Left forelimb (tissue), 1 donor: Measurements from ENCODE around the gene SPATA20.

Source experiments
- DNase-seq: peaks from one replicate; pipeline ENCODE4 v3.0.0-alpha.2; 2018; ENCODE audit warnings: low spot score

Gene SPATA20

DNA sequence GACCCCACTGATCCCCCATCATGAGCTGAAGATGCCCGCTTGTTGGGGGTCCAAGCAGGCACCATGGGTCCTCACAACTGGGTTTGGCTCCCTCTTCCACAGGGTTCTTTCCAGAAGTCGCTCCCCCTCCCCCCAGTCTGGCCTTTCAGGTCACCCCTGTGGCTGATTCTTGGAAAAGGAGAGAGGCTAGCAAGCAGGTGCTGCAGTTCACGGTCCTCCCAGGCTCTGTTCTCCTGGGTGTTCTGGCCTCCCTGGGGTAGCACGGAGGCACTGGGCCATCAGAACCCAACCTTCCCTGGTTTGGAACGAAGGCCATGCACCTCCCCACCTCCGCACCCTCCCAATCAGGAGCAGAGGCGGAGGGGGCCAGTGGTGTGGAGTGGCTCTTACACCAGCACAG is 32.4 kb downstream of the SPATA20 start:
- DNase-seq = no peak

DNA sequence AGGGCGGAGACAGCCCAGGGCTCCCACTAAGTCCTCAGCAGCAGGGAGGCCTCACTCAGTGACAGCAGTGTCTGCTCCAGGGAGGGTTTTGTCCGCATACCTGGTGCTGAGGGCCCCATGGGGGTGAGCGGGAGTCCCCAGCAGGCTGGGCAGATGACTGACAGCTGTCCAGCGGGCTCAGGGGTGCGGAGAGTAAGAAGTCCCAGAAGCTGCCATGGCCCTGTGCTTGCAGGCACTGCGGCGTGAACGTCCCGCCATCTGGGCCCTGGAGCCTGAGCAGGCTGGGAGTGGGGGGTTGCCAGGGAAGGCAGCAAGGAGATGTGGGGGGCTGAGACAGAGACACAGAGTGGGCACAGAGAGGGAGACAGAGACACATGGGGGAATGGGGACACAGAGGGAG is 33.7 kb downstream of the SPATA20 start:
- DNase-seq = no peak

DNA sequence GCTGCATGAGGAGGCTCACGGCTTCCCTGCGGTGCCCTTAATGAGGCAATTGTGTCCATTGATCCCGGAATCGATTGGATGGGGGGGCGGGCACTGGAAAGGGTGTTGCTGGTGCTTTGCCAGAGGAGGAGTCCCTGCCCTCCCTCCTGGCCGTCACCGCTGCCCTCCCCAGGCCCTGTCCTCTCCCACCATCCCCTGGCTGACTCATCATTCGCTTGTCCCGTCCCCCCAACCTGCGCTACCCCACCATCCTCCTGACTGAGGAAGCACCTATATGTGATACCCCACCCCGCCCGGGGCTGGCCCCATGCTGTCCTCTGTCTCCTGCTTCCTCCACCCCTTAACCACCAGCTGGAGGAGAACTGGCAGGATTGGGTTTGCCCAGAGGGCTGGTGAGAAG is 34.3 kb downstream of the SPATA20 start:
- no peak for DNase-seq

DNA sequence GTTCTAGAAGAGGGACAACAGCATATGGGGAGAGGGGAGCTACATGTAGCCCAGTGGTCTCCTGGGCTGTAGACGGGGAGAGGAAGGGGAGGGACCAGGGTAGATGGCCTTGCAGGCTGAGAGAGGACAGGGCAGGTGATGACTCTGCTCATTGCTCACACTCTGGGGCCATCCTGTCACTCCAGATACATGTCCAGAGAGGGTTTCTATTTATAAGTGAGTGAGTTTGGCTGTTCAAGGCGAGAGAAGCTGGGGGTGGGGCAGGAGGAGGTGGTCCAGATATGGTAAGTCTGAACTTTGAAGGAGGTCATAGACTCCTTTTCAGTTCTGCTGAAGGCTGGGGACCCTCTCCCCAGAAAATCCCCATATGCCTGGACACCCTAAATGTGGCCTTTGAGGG is 35.8 kb downstream of the SPATA20 start:
- DNase-seq = no peak

DNA sequence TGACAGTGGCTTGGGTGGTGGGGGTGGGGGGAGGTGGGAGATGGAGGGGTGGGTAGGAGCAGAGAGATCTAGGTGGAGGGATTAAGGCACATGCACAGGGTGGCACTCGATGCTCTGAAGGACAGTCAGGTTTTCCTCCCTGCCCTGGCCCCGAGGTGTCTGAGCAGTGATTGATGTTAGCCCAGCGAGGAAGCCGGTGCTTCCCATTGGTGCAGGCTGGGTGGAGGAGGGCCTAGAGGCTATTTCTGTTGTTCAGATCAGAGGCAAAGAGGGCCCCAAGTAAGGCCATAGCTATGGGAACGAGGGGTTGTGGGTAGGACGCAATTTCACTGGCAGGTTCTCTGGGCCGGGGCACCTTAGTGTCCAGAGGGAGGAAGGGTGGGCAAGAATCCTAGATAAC is 36.7 kb downstream of the SPATA20 start:
- no peak for DNase-seq

DNA sequence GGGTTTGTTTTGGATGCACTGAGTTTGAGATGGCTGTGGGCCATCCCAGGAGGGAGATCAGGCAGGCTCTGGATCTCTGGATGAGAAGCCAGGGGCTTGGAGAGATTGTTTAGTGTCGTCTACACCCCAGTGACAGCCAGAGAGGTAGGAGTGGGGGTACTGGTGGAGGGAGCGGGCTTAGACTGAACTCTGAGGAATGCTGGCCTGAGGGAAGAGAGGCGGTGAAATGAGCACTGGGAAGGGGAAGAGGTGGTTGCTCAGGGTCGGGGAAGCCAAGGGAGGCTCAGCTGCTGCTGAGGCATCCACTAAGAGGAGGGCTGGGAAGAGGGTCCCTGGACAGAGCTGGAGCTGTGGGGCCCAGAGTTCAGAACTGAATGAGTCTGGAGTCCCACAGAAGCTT is 37.1 kb downstream of the SPATA20 start:
- no peak for DNase-seq

DNA sequence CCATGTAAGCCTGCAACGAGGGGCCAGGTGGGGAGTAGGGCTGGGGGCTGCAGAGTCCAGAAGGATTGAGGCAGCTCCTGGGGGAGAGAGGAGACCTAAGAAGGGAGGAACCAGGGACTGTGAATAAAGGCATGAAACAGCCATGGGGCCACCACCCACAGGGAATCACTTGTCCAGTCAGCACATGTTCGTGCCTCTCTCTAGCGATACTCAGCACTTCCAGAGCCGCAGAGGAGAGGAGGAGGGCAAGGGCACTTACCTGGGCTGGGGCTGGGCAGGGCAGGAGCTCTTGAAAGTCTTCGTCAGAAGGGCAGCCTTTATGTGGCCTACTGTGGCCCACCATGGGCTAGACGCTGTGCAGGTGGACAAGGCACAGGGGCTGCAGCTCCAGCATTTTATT is 37.8 kb downstream of the SPATA20 start:
- DNase-seq = no peak

DNA sequence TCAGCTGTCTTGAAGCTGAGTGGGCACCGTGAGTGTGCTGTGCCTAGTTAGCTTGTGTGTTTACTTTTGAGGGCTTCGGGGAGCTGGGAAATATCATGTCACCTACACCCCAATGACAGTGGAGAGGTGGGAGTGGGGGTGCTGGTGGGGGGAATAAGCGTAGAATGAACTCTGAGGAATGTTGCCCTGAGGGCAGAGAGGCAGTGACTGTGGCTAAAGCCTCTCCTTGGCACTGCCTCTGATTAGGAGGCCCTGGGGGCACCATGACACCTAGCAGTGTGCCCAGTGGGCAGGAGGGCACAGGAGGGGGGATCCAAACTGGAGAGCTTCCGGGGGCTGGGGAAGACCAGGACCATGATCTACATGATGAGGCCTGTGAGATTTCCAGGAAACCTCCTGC is 38.4 kb downstream of the SPATA20 start:
- DNase-seq = no peak

DNA sequence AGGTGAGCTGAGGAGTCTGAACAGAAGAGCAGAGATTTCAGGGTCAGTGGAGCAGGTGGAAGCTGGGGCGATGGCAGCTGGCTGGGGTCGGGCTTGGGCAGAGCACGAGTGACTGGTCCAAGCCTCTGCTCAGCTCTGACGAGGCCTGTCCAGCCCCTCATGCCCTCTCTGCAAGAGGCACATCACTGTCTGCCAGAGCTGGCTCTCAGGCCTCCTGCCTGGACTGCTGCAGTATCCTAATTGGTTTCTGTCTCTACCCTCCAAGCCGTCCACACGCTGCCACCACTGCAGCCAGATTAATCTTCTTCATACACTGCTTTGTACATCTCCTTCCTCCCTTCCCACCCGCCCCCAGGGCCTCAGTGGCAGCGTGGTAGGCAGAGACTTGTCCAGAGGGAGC is 38.9 kb downstream of the SPATA20 start:
- no peak for DNase-seq

DNA sequence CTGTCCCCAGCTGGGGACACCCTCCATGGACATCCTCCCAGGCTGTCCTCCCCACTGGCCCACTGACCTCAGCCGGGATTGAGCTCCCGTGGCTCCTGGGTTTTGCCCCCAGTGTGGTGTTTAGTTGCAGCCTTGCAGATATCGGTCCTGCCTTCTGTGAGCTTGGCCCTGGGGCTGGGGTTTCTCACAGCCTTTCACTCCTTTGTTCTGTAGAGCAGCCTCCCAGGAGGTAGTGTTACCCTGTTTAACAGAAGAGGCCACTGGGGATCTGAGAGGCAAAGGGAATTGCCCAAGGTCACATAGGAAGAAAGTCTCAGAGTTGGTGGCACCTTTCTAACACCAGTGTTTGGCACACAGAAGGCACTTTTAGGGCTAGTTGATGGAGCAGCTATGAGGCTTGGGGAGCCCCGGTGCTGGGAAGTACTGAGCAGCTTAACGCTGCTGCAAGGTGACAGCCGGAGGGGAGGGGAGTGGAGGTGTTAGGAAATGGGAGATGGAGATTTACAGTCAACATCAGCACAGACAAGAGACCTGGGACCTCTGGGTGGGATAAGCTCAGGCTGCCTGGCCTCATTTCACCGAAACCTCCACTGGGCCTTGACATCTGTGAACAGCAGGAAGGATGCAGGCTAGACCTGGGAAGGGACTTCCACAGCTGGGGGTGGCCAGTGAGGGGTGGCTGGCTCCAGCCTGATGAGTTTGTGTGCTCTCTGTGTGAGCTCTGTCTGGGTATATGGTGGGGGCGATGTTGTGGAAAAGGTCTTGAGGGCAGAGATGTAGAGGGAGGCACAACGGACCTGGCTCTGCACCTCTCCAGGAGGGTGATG is 39.7 kb downstream of the SPATA20 start:
- DNase-seq = no peak

DNA sequence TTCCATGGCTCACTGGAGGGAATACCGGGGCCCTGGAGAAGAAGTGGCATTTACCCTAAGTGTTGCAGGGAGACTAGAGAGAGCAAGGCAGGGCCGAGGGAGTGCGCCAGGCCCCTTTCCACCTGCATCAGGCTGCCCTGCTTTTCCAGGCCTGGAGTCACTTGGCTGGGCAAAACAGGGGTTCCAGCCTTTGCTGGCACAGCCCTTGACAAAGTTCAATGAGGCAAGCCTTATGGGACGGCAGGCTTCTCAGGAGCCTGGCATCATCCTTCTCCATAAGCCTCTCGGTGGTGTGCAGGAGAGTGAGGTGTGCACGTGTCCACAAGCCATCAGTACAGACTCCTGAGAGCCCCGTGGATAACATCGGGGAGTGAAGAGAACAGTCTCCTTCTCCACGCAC is 40.6 kb downstream of the SPATA20 start:
- no peak for DNase-seq

DNA sequence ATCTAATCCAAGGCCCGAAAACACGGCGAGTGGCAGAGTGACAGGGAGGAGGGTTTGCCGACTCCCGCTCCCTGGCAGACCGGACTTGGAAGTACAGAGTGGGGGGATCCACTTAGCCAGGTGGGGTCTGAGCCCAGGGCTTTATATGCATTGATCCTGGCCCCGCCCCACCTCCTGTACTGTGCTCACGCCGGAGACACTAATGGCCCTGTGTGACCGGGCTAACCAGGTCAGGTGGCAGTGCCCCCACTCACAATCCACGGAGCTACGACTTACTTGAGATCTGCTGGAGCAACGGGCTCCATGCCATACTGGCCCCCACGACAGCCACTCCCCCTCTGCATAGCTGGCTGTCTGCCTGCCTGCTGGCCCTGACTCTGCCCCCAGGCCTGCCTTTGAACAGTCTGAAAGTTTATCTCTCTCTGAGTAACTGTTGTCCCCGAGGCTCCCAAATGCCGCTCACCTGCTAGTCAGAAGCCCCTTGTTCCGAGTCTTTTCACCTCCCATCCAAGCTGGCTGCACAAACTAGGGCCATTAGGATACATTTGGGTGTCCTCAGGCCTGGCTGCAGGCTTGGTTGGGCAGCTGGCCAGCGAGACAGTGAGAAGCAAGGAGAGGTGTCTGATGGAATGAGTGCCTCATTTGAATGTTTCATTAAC is 41.5 kb downstream of the SPATA20 start:
- DNase-seq = no peak

DNA sequence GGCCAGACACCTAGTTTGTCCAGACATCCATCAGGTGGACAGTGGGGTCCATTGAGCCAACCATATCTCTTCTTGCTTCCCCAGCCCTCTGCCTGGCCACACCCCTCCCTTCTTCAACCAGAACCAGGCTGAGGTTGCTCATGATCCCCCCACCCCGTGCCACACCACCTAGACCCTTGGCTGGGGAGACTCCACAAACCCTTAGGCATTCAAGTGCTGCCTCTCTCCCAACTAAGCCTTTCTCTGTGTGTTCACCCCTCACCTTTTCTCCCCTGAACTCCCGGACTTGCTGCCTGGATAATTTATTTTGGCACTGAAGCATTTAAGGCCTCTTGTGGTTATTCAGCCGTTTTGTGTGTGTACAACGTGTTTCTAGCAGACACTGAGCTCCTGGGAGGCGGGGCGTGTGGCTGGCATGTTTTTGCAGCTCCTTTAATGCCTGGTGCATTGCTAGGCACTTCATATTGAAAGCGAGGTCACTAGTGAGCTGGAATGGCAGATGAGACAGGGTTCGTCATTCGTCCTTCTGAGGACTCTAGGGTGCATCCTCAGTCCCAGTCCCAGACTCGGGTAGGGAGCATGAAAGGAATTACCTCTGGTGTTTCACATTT is 42.2 kb downstream of the SPATA20 start:
- DNase-seq = no peak

DNA sequence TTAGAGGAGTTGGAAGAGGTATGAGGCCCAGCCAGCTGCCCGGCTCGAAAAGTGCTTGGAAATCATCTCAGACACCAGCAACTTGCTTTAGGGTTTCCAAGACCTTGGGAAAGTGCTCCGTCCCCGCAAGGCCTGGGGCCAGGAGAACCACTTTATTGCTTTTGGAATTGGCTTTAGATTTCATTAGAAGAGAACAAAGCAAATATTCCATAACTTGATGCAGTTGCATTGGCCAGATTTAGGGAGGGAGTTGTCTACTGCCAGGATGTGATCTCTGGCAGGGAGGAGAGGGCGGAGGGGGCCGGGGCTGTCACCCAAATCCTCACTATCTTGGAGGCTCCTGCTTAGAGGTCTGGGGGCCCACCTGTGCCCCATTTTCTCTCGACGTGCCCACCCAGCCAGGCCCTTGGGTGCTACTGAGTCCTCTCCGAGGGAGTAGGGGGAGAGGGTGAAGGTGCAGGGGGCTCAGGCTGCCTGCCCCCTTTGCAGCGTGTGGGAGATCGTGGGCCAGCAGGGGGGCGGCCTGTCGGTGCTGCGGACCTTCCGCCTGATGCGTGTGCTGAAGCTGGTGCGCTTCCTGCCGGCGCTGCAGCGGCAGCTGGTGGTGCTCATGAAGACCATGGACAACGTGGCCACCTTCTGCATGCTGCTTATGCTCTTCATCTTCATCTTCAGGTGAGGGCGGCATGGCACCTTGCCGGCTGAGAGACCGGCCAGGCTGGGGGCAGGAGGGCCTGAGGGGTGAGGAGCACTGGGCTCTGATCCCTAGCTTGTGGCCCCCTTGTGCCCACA is 44.2 kb downstream of the SPATA20 start:
- DNase-seq = no peak

DNA sequence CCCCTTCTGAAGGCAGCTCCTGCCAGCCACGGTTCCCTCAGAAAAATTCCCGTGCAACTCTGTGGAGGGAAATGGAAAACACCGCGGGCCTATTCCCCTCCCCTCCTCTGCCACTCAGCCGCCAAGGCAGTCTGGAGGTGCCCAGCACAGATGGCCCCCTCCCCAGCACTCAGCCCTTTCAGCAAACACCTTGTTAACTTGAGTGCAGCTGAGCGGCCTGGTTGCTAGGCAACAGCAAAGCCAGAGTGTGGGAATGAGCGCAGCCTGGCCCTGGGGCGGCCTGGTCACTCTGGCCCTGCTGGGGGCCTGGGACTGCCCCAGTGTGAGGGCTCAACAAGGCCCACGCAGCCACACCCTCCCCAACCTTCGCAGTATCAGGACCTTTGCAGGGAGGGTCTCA is 46.3 kb downstream of the SPATA20 start:
- DNase-seq = no peak

DNA sequence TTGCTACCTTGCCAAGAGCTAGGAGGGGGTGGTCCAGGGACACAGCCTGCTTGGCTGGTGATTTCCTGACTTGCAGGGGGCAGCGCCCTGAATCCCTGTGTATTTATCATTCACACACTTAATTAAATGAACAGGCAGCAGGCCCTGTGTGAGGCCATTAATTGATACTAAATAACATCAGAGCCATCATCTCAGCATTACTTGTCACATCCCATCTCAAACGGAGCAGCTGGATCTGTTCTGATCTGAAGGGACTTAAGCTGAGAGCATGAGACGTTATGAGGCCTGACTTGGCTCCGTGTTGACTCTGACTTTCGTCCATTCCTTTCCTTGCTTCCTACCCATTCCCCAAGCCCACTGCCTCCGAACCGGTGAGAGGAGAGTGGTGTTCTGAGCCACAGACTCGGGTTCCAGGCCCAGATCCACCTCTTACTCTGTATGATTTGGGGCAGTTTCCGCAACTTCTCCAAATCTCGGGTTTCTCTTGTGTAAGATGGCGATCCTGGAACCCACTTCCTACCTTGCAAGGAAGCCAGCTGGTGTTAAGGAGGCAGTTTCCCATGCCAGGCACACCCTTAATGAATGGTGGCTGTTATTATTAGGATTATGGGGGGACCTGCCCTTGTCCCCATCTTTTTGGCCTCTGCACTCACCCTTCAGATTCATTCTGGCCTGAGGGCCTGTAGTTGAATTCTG is 47.3 kb downstream of the SPATA20 start:
- DNase-seq = no peak

DNA sequence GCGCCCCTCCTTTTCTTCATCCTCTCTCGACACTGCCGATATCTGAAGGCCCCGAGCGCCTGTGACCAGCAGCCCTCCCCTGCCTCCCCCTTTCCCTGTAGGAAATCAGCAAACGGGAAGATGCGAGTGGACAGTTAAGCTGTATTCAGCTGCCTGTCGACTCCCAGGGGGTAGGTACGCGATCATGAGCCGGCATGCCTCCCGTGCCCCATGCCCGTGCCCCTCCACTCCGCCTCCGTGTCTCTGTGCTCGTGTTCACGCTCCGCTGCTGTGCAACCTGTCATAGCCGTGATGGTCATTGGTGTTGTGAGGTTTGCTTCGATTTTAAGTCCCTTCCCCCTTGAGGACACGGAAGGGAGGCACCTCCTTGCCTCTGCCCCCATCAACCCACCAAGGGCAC is 47.9 kb downstream of the SPATA20 start:
- no peak for DNase-seq

DNA sequence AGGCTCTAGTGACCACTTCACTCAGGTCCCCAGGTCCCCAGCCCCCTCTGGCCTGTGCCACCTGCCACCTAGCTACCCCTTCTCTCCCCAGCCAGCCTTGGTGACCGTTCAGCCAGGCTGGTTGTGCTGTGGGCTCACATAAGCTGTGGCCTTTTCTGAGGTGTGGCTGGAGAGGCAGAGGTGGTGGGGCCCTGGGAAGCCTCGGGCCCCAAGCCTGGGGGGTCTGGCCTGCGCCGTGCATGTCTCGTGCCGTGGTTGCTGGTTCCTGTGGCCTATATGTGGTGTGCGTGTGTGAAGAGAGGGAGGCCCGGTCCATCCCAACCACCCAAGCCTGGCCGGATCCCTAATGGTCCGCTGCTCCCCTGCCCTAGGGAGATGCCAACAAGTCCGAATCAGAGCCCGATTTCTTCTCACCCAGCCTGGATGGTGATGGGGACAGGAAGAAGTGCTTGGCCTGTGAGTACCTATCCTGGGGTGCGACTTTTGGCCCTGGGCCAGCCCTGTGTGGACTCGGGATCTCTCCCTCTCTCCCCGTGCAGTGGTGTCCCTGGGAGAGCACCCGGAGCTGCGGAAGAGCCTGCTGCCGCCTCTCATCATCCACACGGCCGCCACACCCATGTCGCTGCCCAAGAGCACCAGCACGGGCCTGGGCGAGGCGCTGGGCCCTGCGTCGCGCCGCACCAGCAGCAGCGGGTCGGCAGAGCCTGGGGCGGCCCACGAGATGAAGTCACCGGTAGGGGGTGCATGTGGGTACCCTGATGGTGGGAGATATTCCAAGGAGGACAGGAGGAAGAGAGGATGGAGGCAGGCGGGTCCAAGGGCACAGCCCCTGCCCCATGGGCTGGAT is 49.4 kb downstream of the SPATA20 start:
- DNase-seq = no peak

DNA sequence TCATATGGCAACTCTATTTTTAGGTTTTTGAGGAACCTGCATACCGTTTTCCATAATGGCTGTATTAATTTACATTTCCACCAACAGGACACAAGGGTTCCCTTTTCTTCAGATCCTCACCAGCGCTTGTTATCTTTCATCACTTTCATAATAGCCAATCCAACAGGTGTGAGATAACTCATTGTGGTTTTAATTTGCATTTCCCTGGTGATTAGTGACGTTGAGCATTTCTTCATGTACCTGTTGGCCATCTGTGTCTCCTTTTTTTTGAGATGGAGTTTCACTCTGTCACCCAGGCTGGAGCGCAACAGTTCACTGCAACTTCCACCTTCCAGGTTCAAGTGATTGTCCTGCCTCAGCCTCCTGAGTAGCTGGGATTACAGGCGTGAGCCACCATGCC is 51.5 kb downstream of the SPATA20 start:
- DNase-seq = no peak

DNA sequence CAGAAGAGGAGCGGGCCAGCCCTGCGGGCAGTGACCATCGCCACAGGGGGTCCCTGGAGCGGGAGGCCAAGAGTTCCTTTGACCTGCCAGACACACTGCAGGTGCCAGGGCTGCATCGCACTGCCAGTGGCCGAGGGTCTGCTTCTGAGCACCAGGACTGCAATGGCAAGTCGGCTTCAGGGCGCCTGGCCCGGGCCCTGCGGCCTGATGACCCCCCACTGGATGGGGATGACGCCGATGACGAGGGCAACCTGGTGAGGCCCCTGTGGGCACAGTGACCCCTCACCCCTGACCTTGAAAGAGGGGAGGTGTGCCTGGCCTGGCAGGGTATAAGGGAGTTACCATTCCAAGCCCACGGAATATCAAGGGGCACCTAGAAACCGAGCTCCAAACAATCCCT is 52.6 kb downstream of the SPATA20 start:
- DNase-seq = no peak

DNA sequence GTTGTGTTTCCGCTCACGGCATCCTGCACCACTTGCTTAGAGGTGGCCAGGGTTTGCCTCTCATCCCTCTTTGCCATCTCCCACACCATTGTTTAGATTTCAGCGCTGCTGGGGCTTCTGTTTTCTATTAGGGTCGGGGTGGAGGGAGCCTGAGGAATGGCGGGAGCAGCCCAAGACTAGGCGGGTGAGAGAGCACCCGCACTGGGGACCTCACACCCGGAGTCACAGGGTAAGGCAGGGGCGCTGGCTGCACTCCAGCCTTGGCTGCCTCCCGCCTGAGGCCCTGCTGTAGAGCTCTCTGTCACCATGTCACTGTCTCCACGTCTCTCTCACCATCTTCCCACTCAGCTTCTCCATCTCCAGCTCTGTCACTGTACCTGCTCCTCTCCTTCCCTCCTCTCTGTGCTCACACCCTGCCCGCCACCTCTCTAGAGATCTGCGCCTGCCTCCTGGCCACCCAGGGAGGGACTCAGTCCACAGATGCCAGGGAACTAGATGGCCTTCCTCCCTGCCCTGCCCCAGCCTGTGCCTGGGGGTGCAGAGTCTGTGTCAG is 54.9 kb downstream of the SPATA20 start:
- DNase-seq = no peak
